Fibroblast of lung (primary cell): Measurements from ENCODE around the gene CDX1. TPM values are rescaled to one million over a fixed set of nuclear protein-coding genes. Genes with fewer than 3 reads are reported as not detected.

ENCODE experiments used
- DNase-seq, 2 donors: peaks; one replicate each; pipeline versions ENCODE4 v3.0.0 to v3.0.0-alpha.2; 2010; ENCODE audit warnings: low read depth in 2 of 2
- H2AFZ ChIP-seq: 2 replicates; pipeline ENCODE4 v1.5.1; 2012; ENCODE audit warnings: low read length, control low read depth, inconsistent platforms
- H3K27ac ChIP-seq: 2 replicates; pipeline ENCODE4 v1.5.1; 2011; ENCODE audit warnings: low read length, control low read depth; ENCODE audit not compliant: insufficient read depth
- H3K27me3 ChIP-seq: 2 replicates; pipeline ENCODE4 v1.5.1; 2011; ENCODE audit warnings: mild to moderate bottlenecking, low read length; ENCODE audit not compliant: control insufficient read depth, insufficient read depth
- H3K36me3 ChIP-seq: 2 replicates; pipeline ENCODE4 v1.5.1; 2011; ENCODE audit warnings: low read length; ENCODE audit not compliant: control insufficient read depth, insufficient read depth
- H3K4me1 ChIP-seq: 2 replicates; pipeline ENCODE4 v1.5.1; 2011; ENCODE audit warnings: low read length; ENCODE audit not compliant: control insufficient read depth, insufficient read depth; ENCODE audit errors: extremely low read depth
- H3K4me2 ChIP-seq: 2 replicates; pipeline ENCODE4 v1.5.1; 2011; ENCODE audit warnings: low read length, control low read depth; ENCODE audit not compliant: insufficient read depth; ENCODE audit errors: extremely low read depth
- H3K4me3 ChIP-seq, 4 experiments: fragments of 200-600 bp in 1 of 4; sonication (generic) in 1 of 4; replicated peaks in 1 of 4; 2 replicates each; pipeline ENCODE4 v1.5.1; 2011 to 2016; ENCODE audit warnings: low read length in 4 of 4, low read depth in 3 of 4, mild to moderate bottlenecking in 3 of 4, control low read depth in 2 of 4, inconsistent platforms in 1 of 4, mixed read lengths in 1 of 4; ENCODE audit not compliant: insufficient read depth in 1 of 4; ENCODE audit errors: control extremely low read depth in 1 of 4
- H3K79me2 ChIP-seq: 2 replicates; pipeline ENCODE4 v1.5.1; 2012; ENCODE audit warnings: mild to moderate bottlenecking, low read length, inconsistent platforms; ENCODE audit not compliant: control insufficient read depth, insufficient read depth
- H3K9ac ChIP-seq: 2 replicates; pipeline ENCODE4 v1.5.1; 2011; ENCODE audit warnings: mild to moderate bottlenecking, low read length, control low read depth; ENCODE audit not compliant: insufficient read depth
- H3K9me3 ChIP-seq: 2 replicates; pipeline ENCODE4 v1.5.1; 2012; ENCODE audit warnings: low read depth, low read length; ENCODE audit not compliant: control insufficient read depth, insufficient read depth
- H4K20me1 ChIP-seq: 2 replicates; pipeline ENCODE4 v1.5.1; 2011; ENCODE audit warnings: low read length; ENCODE audit not compliant: control insufficient read depth, insufficient read depth; ENCODE audit errors: extremely low read depth
- EZH2 ChIP-seq: IDR thresholded peaks from 2 replicates; pipeline ENCODE4 v1.5.1; 2012; ENCODE audit warnings: low read length, control low read depth, mild to moderate bottlenecking; ENCODE audit errors: missing control alignments
- polyA plus RNA-seq, 2 donors: library from polyadenylated mRNA; depleted of rRNA in 1 of 2; stranded (reverse) in 1 of 2; unstranded in 1 of 2; fragments of >200 nt; gene quantifications; 2 replicates each; pipeline ENCODE4 v1.2.1, GENCODE V29; 2011 to 2012; ENCODE audit warnings: missing spikeins in 1 of 2
- total RNA-seq: library from RNA; depleted of rRNA; stranded (reverse); fragments of >200 nt; gene quantifications from 2 replicates; pipeline ENCODE4 v1.2.1, GENCODE V29; 2014
- TF ChIP-seq, protein P1 (sequence below), 2 donors: IDR thresholded peaks in 1 of 2; conservative IDR thresholded peaks in 1 of 2; 1 replicate in 1 of 2; 2 replicates in 1 of 2; pipeline ENCODE4 v1.5.1; 2011 to 2012; ENCODE audit warnings: low read length in 2 of 2, control low read depth in 1 of 2, inconsistent platforms in 1 of 2, low read depth in 1 of 2, mild to moderate bottlenecking in 1 of 2

Gene CDX1
- total and polyA plus RNA-seq, 2 donors (not counting 1 experiment from before 2014, with no cell fraction given): 0.33 to 1.8 TPM

DNA sequence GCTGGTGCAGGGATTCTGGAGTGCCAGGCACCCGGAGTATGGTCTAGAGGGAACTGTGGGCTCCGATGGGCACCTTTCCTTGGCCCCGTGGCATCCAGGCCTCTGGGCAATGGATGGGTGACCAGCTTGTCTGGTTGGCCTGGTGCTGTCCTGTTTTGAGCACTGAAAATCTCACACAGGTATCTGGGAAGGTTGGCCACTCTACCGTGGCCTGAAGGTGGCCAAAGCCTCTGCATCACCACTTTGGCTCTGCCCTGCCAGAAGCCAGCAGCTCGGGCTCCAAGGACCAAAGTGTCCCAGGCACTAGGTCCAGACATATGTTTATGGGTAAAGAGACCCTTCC, 52.1 kb downstream of the CDX1 start:
- no peak for DNase-seq
- Histone ChIP-seq H3K9me3 (no peaks in the 10 kb centered on the region), H2AFZ (no peak overlapping the region), H3K9ac (no peak overlapping the region), H3K36me3 (no peaks in the 10 kb centered on the region), H3K4me2 (no peak overlapping the region), H3K4me3 (no peak overlapping the region), H3K27ac (no peak overlapping the region), H3K79me2 (no peaks in the 10 kb centered on the region), H3K27me3 (no peaks in the 10 kb centered on the region), H4K20me1 (no peaks in the 10 kb centered on the region), H3K4me1 (peaks cover 3% of the 10 kb centered on the region)
- TF ChIP-seq EZH2: no peak
- TF ChIP-seq, protein P1, sequence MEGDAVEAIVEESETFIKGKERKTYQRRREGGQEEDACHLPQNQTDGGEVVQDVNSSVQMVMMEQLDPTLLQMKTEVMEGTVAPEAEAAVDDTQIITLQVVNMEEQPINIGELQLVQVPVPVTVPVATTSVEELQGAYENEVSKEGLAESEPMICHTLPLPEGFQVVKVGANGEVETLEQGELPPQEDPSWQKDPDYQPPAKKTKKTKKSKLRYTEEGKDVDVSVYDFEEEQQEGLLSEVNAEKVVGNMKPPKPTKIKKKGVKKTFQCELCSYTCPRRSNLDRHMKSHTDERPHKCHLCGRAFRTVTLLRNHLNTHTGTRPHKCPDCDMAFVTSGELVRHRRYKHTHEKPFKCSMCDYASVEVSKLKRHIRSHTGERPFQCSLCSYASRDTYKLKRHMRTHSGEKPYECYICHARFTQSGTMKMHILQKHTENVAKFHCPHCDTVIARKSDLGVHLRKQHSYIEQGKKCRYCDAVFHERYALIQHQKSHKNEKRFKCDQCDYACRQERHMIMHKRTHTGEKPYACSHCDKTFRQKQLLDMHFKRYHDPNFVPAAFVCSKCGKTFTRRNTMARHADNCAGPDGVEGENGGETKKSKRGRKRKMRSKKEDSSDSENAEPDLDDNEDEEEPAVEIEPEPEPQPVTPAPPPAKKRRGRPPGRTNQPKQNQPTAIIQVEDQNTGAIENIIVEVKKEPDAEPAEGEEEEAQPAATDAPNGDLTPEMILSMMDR (conservative IDR thresholded peaks at IDR 0.05 in 1 of 2, IDR thresholded peaks at IDR 0.05 in 1 of 2; ENCODE audit: low read depth in 1 of 2, low read length in 2 of 2): no peak

DNA sequence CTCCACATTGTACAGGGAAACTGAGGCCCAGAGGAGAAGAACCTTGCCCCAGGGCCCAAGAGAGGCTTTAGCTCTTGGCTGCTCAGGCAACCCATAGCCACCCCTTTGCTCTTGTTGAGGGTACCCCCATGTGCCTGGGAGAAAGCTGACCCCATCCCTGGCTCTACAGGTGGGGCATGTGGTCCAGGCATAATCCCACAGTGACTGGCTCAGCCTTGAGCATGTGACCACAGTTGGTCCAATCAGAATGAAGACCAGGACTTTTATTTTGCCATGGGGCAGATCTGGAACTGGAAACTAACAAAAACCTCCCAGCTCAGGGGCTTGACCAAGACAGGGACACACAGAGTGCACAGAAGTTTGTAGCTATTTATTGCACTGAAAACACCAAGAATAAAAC, 52.6 kb downstream of the CDX1 start:
- Histone ChIP-seq H3K27me3 (no peaks in the 10 kb centered on the region), H3K27ac (no peak overlapping the region), H3K9me3 (no peaks in the 10 kb centered on the region), H3K9ac (no peak overlapping the region), H3K4me2 (no peak overlapping the region), H3K4me3 (no peak overlapping the region), H3K4me1 (peaks cover 3% of the 10 kb centered on the region), H3K36me3 (no peaks in the 10 kb centered on the region), H3K79me2 (no peaks in the 10 kb centered on the region), H4K20me1 (no peaks in the 10 kb centered on the region), H2AFZ (no peak overlapping the region)
- TF ChIP-seq, protein P1 (conservative IDR thresholded peaks at IDR 0.05 in 1 of 2, IDR thresholded peaks at IDR 0.05 in 1 of 2; ENCODE audit: low read depth in 1 of 2, low read length in 2 of 2): no peak
- TF ChIP-seq EZH2: no peak
- DNase-seq: no peak

DNA sequence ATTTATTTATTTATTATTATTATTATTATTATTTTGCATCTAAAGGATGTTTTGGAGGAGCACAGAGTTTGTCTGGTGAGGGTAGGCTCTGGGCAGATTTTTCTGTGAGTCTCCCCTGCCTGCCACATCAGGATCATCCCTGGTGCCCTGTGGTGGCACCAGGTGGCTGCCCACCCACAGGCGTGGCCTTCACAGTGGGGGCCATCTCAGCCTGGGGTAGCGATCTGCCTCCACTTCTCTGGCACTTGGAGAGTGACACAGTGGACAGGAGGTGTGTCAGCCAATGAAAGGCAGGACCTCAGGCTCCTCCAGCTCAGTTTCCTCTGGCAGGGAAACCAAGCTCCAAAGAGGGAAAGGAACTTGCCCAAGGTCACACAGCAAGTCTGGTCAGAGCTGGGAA, 53.3 kb downstream of the CDX1 start:
- TF ChIP-seq, protein P1 (conservative IDR thresholded peaks at IDR 0.05 in 1 of 2, IDR thresholded peaks at IDR 0.05 in 1 of 2; ENCODE audit: low read depth in 1 of 2, low read length in 2 of 2): no peak
- H3K9me3 ChIP-seq: no peaks in the 10 kb centered on the region

More for the DNA sequence above, 53.3 kb downstream of the CDX1 start:
- DNase-seq: no peak
- Histone ChIP-seq H2AFZ (no peak overlapping the region), H3K27ac (no peak overlapping the region), H3K27me3 (no peaks in the 10 kb centered on the region), H3K36me3 (no peaks in the 10 kb centered on the region), H3K79me2 (no peaks in the 10 kb centered on the region), H4K20me1 (no peaks in the 10 kb centered on the region), H3K4me1 (no peaks in the 10 kb centered on the region), H3K4me3 (no peak overlapping the region), H3K4me2 (no peak overlapping the region), H3K9ac (no peak overlapping the region)
